ENCODE results near the gene RGS14.

Gene RGS14

GRCh38 chr5:177385720-177386119 lies 28.0 kb downstream of the RGS14 start:
- DNase-seq = no peak

DNA sequence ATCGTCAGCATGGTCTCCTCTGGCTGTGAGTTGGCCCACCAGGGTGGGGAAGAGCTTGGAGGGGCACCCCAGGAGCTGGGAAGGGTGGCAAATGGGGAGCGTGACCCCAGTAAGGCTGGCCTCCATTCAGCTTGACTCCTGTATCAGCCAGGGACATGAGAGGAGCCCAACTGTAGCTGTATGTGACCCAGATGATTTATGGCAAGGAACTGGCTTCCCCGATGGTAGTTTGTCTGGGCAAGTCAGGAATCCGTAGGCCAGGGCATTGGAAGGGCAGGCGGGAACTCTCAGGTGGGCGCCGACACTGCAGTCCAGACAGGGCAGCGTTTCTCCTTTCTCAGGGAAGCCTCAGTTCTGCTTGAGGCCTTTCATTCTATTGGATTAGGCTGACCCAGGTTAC lies 28.8 kb downstream of the RGS14 start:
- DNase-seq = no peak

GRCh38 chr5:177387405-177387804 lies 29.7 kb downstream of the RGS14 start:
- no peak for DNase-seq

GRCh38 chr5:177388521-177389052 lies 30.9 kb downstream of the RGS14 start:
- DNase-seq = no peak

- no peak for DNase-seq
These were observed 31.8 kb downstream of the RGS14 start for GRCh38 chr5:177389241-177390169.

DNA sequence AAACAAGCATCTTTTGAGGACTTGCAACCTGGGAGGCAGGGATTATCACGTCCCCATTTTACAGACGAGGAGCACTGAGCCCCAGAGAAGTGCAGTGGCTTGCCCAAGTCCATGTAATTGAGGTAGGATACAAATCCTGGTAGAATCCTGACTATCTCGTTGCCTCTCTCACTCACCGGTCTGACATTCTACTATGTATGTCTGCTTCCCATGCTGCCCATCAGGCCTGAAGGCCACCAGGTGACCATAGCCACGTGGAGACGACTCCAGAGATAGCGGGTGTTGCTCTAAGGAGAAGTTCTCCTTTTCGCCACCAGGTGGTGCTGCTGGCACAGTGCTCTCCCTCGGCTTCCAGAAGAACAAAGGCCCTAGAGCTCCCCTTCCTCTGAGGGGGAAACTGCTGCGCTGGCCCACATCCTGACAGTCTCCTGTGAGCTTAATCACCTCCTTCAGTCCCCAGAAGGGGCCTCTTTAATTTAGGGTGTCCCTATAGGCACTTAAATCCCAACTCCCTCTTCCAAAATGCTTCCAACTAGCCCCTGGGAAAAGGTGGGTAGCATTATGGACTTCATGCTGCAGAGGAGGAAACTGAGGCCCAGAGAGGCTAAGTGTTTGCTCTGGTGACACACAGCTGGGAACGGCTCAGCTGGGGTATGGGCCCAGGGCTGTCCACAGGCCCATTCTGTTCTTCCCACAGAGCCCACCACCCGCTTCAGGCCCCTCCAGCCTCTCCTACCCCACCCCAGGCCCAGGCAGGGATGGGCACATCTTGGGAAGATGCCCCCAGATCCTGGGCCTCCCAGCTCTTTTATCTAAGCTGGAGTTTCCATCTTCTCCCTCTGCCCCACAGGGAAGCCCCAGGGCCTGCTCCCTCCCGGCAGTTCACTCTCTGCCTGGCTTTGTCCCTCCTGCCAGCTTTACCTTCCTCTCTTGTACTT lies 32.9 kb downstream of the RGS14 start:
- peak; percentile 66 to 81 (median 74) for DNase-seq

- DNase-seq = no peak
These were observed 35.0 kb downstream of the RGS14 start for GRCh38 chr5:177392765-177393164.

GRCh38 chr5:177393206-177393765 lies 35.6 kb downstream of the RGS14 start:
- no peak for DNase-seq

GRCh38 chr5:177393990-177394389 lies 36.3 kb downstream of the RGS14 start:
- no peak for DNase-seq

- DNase-seq = no peak
These were observed 38.4 kb downstream of the RGS14 start for GRCh38 chr5:177396078-177396477.

- DNase-seq = no peak
These were observed 39.1 kb downstream of the RGS14 start for GRCh38 chr5:177396807-177397206.

GRCh38 chr5:177397875-177398390 lies 40.2 kb downstream of the RGS14 start:
- no peak for DNase-seq

DNA sequence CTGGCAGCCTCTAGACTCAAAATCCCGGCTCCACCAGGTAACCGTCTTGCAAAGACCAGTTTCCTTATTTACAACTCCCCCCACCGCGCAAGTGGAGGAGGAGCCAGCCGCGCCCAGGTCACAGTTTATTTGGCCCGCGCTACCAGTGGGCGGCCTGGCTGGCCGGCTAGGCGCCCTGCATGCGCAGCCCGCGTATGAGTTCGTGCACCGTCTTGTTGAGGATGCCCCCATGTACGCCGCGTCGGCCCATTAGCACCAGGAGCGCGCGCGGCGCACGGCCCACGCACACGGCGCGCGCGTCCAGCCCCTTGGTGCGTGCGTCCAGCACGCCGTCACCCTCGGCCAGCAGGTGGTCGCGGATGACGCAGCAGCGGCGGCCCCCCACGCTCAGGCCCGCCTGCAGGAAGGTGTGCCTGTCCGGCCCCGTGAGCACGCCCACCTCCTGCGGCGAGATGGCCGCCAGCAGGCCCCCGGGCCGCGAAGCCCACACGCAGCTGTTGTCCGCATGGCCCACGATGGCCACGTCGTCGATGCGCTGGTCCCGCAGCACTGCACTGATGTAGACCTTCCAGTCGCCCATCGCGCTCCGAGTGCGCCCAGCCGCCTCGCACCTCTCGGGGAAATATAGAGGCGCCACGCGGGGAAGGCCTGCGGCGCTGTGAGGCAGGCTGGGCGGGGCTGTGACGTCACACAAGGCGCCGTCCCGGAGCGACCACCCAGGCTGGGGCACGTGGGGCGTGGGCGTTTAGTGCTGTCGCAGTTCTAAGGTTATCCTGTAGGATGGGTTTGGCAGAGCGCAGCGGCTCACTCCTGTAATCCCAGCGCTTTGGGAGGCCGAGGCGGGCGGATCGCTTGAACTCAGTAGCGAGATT lies 42.5 kb downstream of the RGS14 start, which contains the start of gene PFN3:
Gene PFN3, minus strand, starts transcription at position 665 of the 872 bp plus-strand sequence. Its CDS starts 85 bp downstream, at position 580.
- no peak for DNase-seq

DNA sequence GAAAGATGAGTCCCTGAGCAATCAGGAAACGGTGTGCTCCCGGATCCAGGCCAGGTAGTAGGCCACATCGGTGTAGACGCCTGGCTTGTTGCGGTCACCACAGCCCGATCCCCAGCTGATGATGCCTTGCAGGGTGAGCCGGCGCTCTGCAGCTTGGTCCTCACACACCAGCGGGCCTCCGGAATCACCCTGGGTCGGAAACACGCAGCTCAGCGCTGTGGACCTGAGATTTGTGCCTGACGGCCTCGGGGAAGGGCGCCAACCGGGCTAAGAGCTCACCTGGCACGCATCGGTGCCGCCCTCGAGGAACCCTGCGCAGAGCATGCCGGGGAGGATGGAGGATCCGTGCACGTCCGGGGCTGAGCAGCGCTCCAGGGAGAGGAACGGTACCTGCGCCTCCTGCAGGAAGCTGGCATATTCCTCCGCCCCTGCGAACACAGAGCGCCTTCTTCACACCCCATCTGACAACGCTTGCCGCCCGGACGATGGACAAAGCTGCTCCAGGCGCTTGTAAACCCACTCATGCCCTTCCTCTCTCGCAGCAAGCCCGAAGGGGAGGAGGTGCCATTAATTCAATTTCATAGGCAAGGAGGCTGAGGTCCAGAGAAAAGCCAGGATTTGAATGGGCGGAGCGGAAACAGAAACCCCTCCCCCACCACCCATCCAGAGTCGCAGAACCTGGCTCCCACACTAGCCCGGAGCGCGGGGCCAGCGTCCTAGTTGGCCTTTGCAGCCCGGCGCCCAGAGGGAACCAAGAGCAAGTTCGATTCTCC lies 44.7 kb downstream of the RGS14 start:
- DNase-seq = peak in 3 of 4 experiments; percentile 27 to 59 (median 56)

- DNase-seq = peak in 1 of 4 experiments; percentile 42
These were observed 45.5 kb downstream of the RGS14 start for GRCh38 chr5:177403102-177403791.

- DNase-seq = peak; percentile 44 to 80 (median 56)
These were observed 46.3 kb downstream of the RGS14 start for GRCh38 chr5:177403792-177404640.

DNA sequence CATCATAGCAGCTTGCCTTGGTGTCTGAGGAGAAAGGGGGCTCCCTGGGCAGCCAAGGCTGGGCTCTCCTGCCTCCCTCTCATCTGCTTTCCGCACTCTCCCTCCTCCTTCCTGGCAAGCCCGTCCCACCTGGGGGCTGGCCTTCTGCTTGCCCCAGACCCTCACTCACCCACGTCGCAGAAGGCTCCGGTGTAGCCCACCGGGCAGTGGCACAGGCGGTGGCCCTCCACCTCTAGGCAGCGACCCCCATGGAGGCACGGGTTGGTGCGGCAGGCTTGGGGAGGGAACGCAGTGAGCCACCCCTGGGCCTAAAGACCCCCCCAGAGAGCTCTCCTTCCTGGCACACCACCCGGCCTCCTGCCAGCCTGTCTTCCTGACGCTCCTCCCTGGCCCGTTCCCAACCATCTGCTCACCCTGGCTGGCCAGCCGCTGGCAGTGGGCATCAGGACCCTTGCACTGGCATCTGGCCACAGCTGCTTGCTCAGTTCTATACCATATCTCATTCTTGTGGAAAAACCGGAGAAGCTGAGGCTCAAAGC lies 47.0 kb downstream of the RGS14 start:
- no peak for DNase-seq

DNA sequence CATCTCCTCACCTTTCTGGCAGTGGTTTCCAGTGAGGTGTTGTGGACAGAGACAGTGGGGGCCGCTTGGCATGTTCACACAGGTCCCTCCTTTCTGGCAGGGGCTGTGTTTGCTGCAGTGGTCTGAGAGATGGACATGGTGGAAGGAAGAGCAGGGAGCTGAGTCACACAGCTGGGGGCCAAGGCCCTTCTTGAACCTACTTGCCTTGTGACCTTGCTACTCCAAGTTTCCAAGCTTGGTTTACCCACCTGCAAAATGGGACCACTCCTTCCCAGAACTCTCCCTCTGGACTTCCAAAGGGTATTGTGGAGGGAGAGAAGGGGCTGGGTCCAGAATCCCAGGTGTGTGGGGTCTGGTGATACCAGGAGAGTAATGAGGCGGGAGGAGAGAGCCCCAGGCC lies 47.6 kb downstream of the RGS14 start:
- no peak for DNase-seq

GRCh38 chr5:177405805-177406204 lies 48.1 kb downstream of the RGS14 start:
- no peak for DNase-seq

Measured in activated naive CD4-positive, alpha-beta T cell (primary cell).